ENCODE measurements around the gene CDKAL1.
A peak's percentile ranks its signal among the peaks of the same experiment; 100 is the strongest.

Gene CDKAL1

DNA sequence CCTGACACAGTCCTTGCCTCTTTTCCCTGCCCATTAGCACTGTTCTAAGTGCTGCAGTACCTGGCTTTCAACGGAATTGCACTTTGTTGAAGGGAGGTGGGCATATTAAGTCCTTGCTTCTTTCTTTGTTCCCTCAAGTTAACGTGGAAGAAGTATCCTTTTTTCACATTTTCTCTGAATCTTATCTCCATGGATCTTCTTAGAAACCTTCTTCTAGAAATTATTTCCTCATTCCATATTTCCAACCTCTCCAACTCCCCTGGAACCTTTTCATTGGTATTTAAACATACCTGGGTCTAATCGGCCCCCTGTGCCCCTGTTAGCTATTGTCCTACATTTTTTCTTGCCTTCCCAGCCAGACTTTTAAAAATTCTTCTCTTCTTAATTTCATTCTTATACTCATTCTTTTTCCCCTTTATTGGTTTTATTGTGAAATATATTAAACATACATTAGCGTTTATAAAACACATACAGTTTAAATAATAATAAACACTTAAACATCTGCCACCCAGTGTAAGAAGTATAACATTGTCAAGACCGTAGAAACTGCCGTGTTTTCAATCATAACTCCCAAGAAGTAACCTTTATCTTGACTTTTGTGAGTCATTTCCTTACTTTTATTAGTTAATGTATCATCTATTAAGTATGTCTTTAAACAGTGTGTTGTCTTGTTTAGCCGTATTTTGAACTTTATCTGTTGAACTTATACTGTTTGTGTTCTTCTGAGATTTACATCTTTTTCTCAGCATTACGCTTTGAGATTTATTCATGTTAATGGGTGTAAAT, 118.2 kb downstream of the CDKAL1 start:
- Histone ChIP-seq H3K4me3 (ENCODE audit: low read length, poor library complexity, severe bottlenecking) (no peak overlapping the region), H3K27me3 (ENCODE audit: insufficient read depth, low read length, poor library complexity, severe bottlenecking) (no peaks in the 10 kb centered on the region), H3K4me1 (ENCODE audit: insufficient read depth, low read length, poor library complexity, severe bottlenecking) (peaks cover 43% of the 10 kb centered on the region), H3K9me3 (ENCODE audit: insufficient read depth, low read depth, low read length) (no peaks in the 10 kb centered on the region), H4K20me1 (ENCODE audit: insufficient read depth, low read length, poor library complexity, severe bottlenecking) (no peaks in the 10 kb centered on the region), H3K9me2 (replicated peaks; ENCODE audit: low read depth, low read length) (no peaks in the 10 kb centered on the region), H2AFZ (ENCODE audit: low read length) (no peak overlapping the region), H3K9ac (ENCODE audit: low read depth, low read length, poor library complexity, severe bottlenecking) (no peak overlapping the region), H3K4me2 (ENCODE audit: low read depth, low read length, poor library complexity, severe bottlenecking) (no peak overlapping the region), H3K36me3 (ENCODE audit: insufficient read depth, low read length) (peaks cover 8% of the 10 kb centered on the region), H3K79me2 (ENCODE audit: insufficient read depth, low read length) (peaks cover 49% of the 10 kb centered on the region), H3F3A (ENCODE audit: low read depth) (no peaks in the 10 kb centered on the region)
- TF ChIP-seq, protein P1, sequence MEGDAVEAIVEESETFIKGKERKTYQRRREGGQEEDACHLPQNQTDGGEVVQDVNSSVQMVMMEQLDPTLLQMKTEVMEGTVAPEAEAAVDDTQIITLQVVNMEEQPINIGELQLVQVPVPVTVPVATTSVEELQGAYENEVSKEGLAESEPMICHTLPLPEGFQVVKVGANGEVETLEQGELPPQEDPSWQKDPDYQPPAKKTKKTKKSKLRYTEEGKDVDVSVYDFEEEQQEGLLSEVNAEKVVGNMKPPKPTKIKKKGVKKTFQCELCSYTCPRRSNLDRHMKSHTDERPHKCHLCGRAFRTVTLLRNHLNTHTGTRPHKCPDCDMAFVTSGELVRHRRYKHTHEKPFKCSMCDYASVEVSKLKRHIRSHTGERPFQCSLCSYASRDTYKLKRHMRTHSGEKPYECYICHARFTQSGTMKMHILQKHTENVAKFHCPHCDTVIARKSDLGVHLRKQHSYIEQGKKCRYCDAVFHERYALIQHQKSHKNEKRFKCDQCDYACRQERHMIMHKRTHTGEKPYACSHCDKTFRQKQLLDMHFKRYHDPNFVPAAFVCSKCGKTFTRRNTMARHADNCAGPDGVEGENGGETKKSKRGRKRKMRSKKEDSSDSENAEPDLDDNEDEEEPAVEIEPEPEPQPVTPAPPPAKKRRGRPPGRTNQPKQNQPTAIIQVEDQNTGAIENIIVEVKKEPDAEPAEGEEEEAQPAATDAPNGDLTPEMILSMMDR (conservative IDR thresholded peaks at IDR 0.05; ENCODE audit: low read length) = no peak
- no peak for TF ChIP-seq EZH2phosphoT487 (IDR thresholded peaks at IDR 0.05; ENCODE audit: borderline replicate concordance)

DNA sequence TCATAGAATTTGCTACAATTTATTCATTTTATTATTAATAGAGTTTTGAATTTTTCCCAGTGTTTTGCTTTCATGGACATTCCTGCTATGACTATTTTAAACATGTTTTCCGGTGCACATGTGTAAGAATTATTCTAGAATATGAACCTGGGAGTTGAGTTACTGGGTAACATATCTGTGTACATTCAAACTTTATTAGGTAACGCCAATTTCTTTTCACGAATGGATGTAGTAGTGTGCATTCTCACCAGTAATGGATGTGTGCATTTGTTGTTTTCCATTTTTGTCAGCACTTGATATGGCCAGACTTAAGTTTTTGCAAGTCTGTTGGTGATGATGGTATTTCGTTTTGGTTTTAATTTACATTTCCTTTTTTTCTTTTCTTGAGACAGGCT, 118.8 kb downstream of the CDKAL1 start:
- Histone ChIP-seq H3K27me3 (ENCODE audit: insufficient read depth, low read length, poor library complexity, severe bottlenecking) (no peaks in the 10 kb centered on the region), H3K4me1 (ENCODE audit: insufficient read depth, low read length, poor library complexity, severe bottlenecking) (peaks cover 46% of the 10 kb centered on the region), H3K4me2 (ENCODE audit: low read depth, low read length, poor library complexity, severe bottlenecking) (no peak overlapping the region), H3K79me2 (ENCODE audit: insufficient read depth, low read length) (peaks cover 55% of the 10 kb centered on the region), H3K9me3 (ENCODE audit: insufficient read depth, low read depth, low read length) (no peaks in the 10 kb centered on the region), H3F3A (ENCODE audit: low read depth) (no peaks in the 10 kb centered on the region), H3K36me3 (ENCODE audit: insufficient read depth, low read length) (peaks cover 8% of the 10 kb centered on the region), H3K4me3 (ENCODE audit: low read length, poor library complexity, severe bottlenecking) (no peak overlapping the region), H3K9ac (ENCODE audit: low read depth, low read length, poor library complexity, severe bottlenecking) (no peak overlapping the region), H3K9me2 (replicated peaks; ENCODE audit: low read depth, low read length) (no peaks in the 10 kb centered on the region), H4K20me1 (ENCODE audit: insufficient read depth, low read length, poor library complexity, severe bottlenecking) (no peaks in the 10 kb centered on the region), H2AFZ (ENCODE audit: low read length) (no peak overlapping the region)
- TF ChIP-seq, protein P1 (conservative IDR thresholded peaks at IDR 0.05; ENCODE audit: low read length) = no peak
- no peak for TF ChIP-seq EZH2phosphoT487 (IDR thresholded peaks at IDR 0.05; ENCODE audit: borderline replicate concordance)

DNA sequence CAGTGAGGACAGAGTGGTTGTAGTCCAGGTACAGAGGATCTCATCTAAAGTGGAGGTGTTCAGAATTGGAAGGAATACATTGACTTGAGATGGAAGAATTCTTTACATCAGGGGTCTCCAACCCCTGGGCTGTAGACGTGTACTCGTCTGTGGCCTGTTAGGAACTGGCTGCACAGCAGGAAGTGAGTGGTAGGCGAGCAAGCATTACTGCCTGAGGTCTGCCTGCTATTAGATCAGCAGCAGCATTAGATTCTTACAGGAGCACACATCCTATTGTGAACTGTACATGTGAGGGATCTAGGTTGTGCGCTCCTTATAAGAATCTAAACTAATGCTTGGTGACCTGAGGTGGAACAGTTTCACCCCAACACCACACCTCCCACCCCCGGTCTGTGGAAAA, 121.1 kb downstream of the CDKAL1 start:
- peaks cover 57% of the 10 kb centered on the region for H3K79me2 ChIP-seq (ENCODE audit: insufficient read depth, low read length)
- H3F3A ChIP-seq (ENCODE audit: low read depth) = no peaks in the 10 kb centered on the region
- H2AFZ ChIP-seq (ENCODE audit: low read length) = no peak overlapping the region
- no peaks in the 10 kb centered on the region for H3K9me2 ChIP-seq (replicated peaks; ENCODE audit: low read depth, low read length)
- H3K36me3 ChIP-seq (ENCODE audit: insufficient read depth, low read length) = no peaks in the 10 kb centered on the region
- H3K9ac ChIP-seq (ENCODE audit: low read depth, low read length, poor library complexity, severe bottlenecking) = peak overlapping the region; percentile 37
- no peak for TF ChIP-seq EZH2phosphoT487 (IDR thresholded peaks at IDR 0.05; ENCODE audit: borderline replicate concordance)
- TF ChIP-seq, protein P1 (conservative IDR thresholded peaks at IDR 0.05; ENCODE audit: low read length) = no peak
- H3K4me2 ChIP-seq (ENCODE audit: low read depth, low read length, poor library complexity, severe bottlenecking) = peak overlapping the region; percentile 39
- no peaks in the 10 kb centered on the region for H3K27me3 ChIP-seq (ENCODE audit: insufficient read depth, low read length, poor library complexity, severe bottlenecking)
- peaks cover 45% of the 10 kb centered on the region for H3K4me1 ChIP-seq (ENCODE audit: insufficient read depth, low read length, poor library complexity, severe bottlenecking)
- H3K9me3 ChIP-seq (ENCODE audit: insufficient read depth, low read depth, low read length) = no peaks in the 10 kb centered on the region
- H3K4me3 ChIP-seq (ENCODE audit: low read length, poor library complexity, severe bottlenecking) = peak overlapping the region; percentile 6
- H4K20me1 ChIP-seq (ENCODE audit: insufficient read depth, low read length, poor library complexity, severe bottlenecking) = no peaks in the 10 kb centered on the region
